ENCODE measurements around the gene COL5A1. TPM values are rescaled to one million over a fixed set of nuclear protein-coding genes. Genes with fewer than 3 reads are reported as not detected.

Gene COL5A1
- polyA plus RNA-seq, 1 donor (not counting 4 experiments of a cell fraction or from before 2014, with no cell fraction given) = 3.1 TPM

GRCh38 chr9:134636149-134636507, 5.5 kb upstream of the COL5A1 start:
- H3K79me2 ChIP-seq (ENCODE audit: control insufficient read depth, insufficient read depth, low read length) = no peaks in the 10 kb centered on the region
- TF ChIP-seq CTCF (optimal IDR thresholded peaks at IDR 0.05 in 1 of 3, IDR thresholded peaks at IDR 0.05 in 1 of 3, conservative IDR thresholded peaks at IDR 0.05 in 1 of 3; ENCODE audit: extremely low read depth in 1 of 3, insufficient read depth in 2 of 3, low read length in 3 of 3) (no peak), EZH2 (IDR thresholded peaks at IDR 0.05; ENCODE audit: low read length) (no peak)
- H3K4me1 ChIP-seq (ENCODE audit: control insufficient read depth, extremely low read depth, insufficient read depth, low read length) = peaks cover 2% of the 10 kb centered on the region
- no peak overlapping the region for H2AFZ ChIP-seq (ENCODE audit: control insufficient read depth, low read length)
- no peaks in the 10 kb centered on the region for H4K20me1 ChIP-seq (ENCODE audit: control insufficient read depth, extremely low read depth, insufficient read depth, low read length)
- no peak overlapping the region for H3K9ac ChIP-seq (ENCODE audit: control insufficient read depth, extremely low read depth, insufficient read depth, low read length)
- peaks cover 6% of the 10 kb centered on the region for H3K27me3 ChIP-seq (ENCODE audit: control insufficient read depth, extremely low read depth, insufficient read depth, low read length)
- no peaks in the 10 kb centered on the region for H3K9me3 ChIP-seq (ENCODE audit: control insufficient read depth, low read depth, low read length)
- no peak for DNase-seq (ENCODE audit: low read depth, low spot score)
- dilution Hi-C loops (cut with MboI; ENCODE audit: extremely low pct_ligation_motif_present, low sequenced_read_pairs) = no loop called here
- H3K36me3 ChIP-seq (ENCODE audit: control insufficient read depth in 2 of 2, extremely low read depth in 1 of 2, insufficient read depth in 2 of 2, low read length in 2 of 2) = no peaks in the 10 kb centered on the region
- H3K4me2 ChIP-seq (ENCODE audit: control insufficient read depth, extremely low read depth, insufficient read depth, low read depth, low read length) = no peak overlapping the region
- H3K27ac ChIP-seq (ENCODE audit: control insufficient read depth, insufficient read depth, low read length) = no peak overlapping the region
- H3K9me1 ChIP-seq (ENCODE audit: control insufficient read depth, extremely low read depth, insufficient read depth, low read length) = no peaks in the 10 kb centered on the region
- no peak overlapping the region for H3K4me3 ChIP-seq (ENCODE audit: control insufficient read depth in 2 of 3, extremely low read depth in 1 of 3, insufficient read depth in 2 of 3, low read depth in 1 of 3, low read length in 3 of 3)
- no peak for FAIRE-seq

- H3K36me3 ChIP-seq (ENCODE audit: control insufficient read depth in 2 of 2, extremely low read depth in 1 of 2, insufficient read depth in 2 of 2, low read length in 2 of 2) = no peaks in the 10 kb centered on the region
- no peaks in the 10 kb centered on the region for H3K79me2 ChIP-seq (ENCODE audit: control insufficient read depth, insufficient read depth, low read length)
- H3K27me3 ChIP-seq (ENCODE audit: control insufficient read depth, extremely low read depth, insufficient read depth, low read length) = peaks cover 6% of the 10 kb centered on the region
- FAIRE-seq (no peak), DNase-seq (ENCODE audit: low read depth, low spot score) (no peak)
- H3K4me2 ChIP-seq (ENCODE audit: control insufficient read depth, extremely low read depth, insufficient read depth, low read depth, low read length) = no peak overlapping the region
- H3K4me3 ChIP-seq (ENCODE audit: control insufficient read depth in 2 of 3, extremely low read depth in 1 of 3, insufficient read depth in 2 of 3, low read depth in 1 of 3, low read length in 3 of 3) = no peak overlapping the region
- dilution Hi-C loops (cut with MboI; ENCODE audit: extremely low pct_ligation_motif_present, low sequenced_read_pairs) = no loop called here
- H2AFZ ChIP-seq (ENCODE audit: control insufficient read depth, low read length) = no peak overlapping the region
- H3K9me3 ChIP-seq (ENCODE audit: control insufficient read depth, low read depth, low read length) = no peaks in the 10 kb centered on the region
- H3K9ac ChIP-seq (ENCODE audit: control insufficient read depth, extremely low read depth, insufficient read depth, low read length) = no peak overlapping the region
- no peak overlapping the region for H3K27ac ChIP-seq (ENCODE audit: control insufficient read depth, insufficient read depth, low read length)
- TF ChIP-seq CTCF (optimal IDR thresholded peaks at IDR 0.05 in 1 of 3, IDR thresholded peaks at IDR 0.05 in 1 of 3, conservative IDR thresholded peaks at IDR 0.05 in 1 of 3; ENCODE audit: extremely low read depth in 1 of 3, insufficient read depth in 2 of 3, low read length in 3 of 3) = no peak
- no peak for TF ChIP-seq EZH2 (IDR thresholded peaks at IDR 0.05; ENCODE audit: low read length)
- H3K9me1 ChIP-seq (ENCODE audit: control insufficient read depth, extremely low read depth, insufficient read depth, low read length) = no peaks in the 10 kb centered on the region
- peaks cover 5% of the 10 kb centered on the region for H3K4me1 ChIP-seq (ENCODE audit: control insufficient read depth, extremely low read depth, insufficient read depth, low read length)
- H4K20me1 ChIP-seq (ENCODE audit: control insufficient read depth, extremely low read depth, insufficient read depth, low read length) = no peaks in the 10 kb centered on the region
Measured at GRCh38 chr9:134637241-134637640, 4.4 kb upstream of the COL5A1 start.
